Omental fat pad (tissue), 4 donors: ENCODE data around the gene NIBAN1. TPM values are rescaled to one million over a fixed set of nuclear protein-coding genes. Genes with fewer than 3 reads are reported as not detected.
A peak's percentile ranks its signal among the peaks of the same experiment; 100 is the strongest.

Experiments used
- ATAC-seq: fragments of 150-250 bp; one replicate; pipeline ENCODE4 v1.9.1; 2016; ENCODE audit warnings: mild to moderate bottlenecking, moderate library complexity; ENCODE audit not compliant: low FRiP score
- DNase-seq: peaks from one replicate; pipeline ENCODE4 v3.0.0-alpha.2; 2019; ENCODE audit warnings: low spot score
- CTCF ChIP-seq, 3 donors: fragments of 450-650 bp; IDR thresholded peaks; one replicate each; pipeline ENCODE4 v1.5.1; 2016 to 2017; ENCODE audit warnings: antibody characterized with exemption in 3 of 3, mild to moderate bottlenecking in 3 of 3, moderate library complexity in 2 of 3
- total RNA-seq, 4 donors: library from RNA; depleted of rRNA; stranded (reverse); fragments of >200 nt; gene quantifications; one replicate each; pipeline ENCODE4 v1.1.0, GENCODE V29; 2016

Gene NIBAN1
- total RNA-seq = 10 to 100 TPM; 10.7 to 34.7 (median 15.8) TPM

DNA sequence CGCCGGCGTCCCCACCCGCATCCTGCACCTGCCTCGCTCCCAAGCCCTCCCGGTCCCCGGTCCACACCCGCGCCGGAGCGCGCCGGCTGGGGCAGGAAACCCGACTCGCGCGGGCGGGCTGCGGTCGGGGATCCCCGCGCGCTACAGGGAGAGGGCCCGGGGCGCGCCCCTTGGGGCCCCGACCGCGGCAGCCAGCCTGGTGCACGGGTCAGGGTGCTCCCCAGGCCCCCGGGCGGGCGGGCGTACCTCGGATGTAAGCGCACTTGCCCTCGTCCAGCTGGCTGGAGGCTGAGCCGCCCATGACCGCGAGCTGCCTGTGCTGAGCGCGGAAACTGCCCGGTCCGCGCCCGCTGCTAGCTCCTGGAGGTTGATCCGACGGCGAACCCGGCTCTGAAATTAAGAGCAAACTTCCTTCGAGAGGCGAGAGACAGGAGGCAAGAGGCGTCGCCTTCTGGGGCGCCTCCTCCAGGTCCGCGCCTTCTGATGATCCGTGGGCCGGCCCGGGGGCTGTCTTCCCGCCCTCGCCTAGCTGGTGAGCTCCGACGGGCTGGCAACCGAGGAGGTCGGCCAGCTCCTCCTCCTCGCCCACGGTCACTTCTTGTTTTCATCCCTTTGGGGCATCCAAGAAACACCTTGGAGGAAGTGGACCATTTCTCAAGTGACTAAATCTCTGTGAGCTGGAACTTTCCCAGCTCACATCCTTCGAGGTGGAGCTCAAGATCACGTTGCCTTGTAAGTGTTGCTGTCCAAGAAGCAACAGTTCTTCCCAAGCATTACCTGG lies at the start of gene NIBAN1:
Gene NIBAN1 (minus strand): TSS at position 453 of the 781 bp plus-strand sequence. CDS start 152 bp downstream, at position 301.
- ATAC-seq (peak; percentile 76), DNase-seq (no peak)
- no peak for TF ChIP-seq CTCF (IDR thresholded peaks at IDR 0.05)

- TF ChIP-seq CTCF (IDR thresholded peaks at IDR 0.05) = no peak
- no peak for ATAC-seq
- DNase-seq = no peak
Measured at GRCh38 chr1:185017966-185018365, 43.7 kb upstream of the NIBAN1 start.

GRCh38 chr1:185017338-185017737 lies 43.0 kb upstream of the NIBAN1 start:
- TF ChIP-seq CTCF (IDR thresholded peaks at IDR 0.05) = no peak
- ATAC-seq (peak; percentile 41), DNase-seq (no peak)

DNA sequence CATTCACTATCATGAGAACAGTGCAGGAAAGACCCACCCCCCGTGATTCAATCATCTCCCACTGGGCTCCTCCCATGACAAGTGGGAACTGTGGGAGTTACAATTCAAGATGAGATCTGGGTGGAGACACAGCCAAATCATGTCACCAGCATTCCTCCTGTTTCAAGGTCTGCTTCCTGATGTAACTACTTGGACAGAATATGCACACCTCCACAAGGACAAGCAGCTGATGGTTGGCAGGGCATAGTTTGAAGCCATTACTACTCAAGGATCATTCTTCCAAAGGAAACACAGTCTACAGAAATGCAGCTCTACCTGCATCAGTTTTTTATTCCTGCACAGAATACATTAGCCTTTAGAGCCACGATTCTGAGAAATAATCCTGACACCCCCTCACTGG lies 42.6 kb upstream of the NIBAN1 start:
- DNase-seq (no peak), ATAC-seq (no peak)
- TF ChIP-seq CTCF (IDR thresholded peaks at IDR 0.05) = no peak

- ATAC-seq (no peak), DNase-seq (no peak)
- TF ChIP-seq CTCF (IDR thresholded peaks at IDR 0.05) = no peak
Measured at GRCh38 chr1:185015631-185016030, 41.3 kb upstream of the NIBAN1 start.

DNA sequence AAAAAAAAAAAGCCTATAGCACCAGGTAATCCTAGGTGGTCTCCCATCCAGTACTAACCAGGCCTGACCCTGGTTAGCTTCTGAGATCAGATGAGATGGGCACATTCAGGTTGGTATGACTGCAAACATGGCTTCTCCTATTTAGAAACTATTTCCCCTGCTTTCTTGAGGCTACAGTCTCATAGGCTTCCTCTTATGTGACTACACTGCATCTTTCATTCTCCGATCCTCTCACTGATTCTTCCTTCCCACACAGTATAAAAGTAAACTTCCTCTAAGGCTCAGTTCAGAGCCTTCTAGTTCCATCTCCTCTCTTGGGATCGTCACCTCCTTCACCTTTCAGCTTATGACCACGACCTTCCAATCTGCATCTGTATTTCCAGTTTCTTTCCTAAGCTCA lies 40.6 kb upstream of the NIBAN1 start:
- ATAC-seq (no peak), DNase-seq (no peak)
- TF ChIP-seq CTCF (IDR thresholded peaks at IDR 0.05) = no peak

GRCh38 chr1:185010361-185010760 lies 36.1 kb upstream of the NIBAN1 start:
- TF ChIP-seq CTCF (IDR thresholded peaks at IDR 0.05) = no peak
- DNase-seq (no peak), ATAC-seq (no peak)
